Mammary epithelial cell (primary cell): ENCODE results near the gene PRDX2.

ENCODE experiments used
- EZH2 ChIP-seq: IDR thresholded peaks from 2 replicates; pipeline ENCODE4 v1.6.1; 2012; ENCODE audit warnings: low read length, inconsistent platforms, borderline replicate concordance
- TF ChIP-seq, protein P1 (sequence below), 2 donors: IDR thresholded peaks in 1 of 2; conservative IDR thresholded peaks in 1 of 2; 2 replicates each; pipeline ENCODE4 v1.5.1; 2011 to 2012; ENCODE audit warnings: inconsistent platforms in 2 of 2, low read length in 2 of 2, mild to moderate bottlenecking in 2 of 2, control low read depth in 1 of 2, low read depth in 1 of 2; ENCODE audit not compliant: insufficient read depth in 1 of 2; ENCODE audit errors: extremely low read depth in 1 of 2

- TF ChIP-seq, protein P1, sequence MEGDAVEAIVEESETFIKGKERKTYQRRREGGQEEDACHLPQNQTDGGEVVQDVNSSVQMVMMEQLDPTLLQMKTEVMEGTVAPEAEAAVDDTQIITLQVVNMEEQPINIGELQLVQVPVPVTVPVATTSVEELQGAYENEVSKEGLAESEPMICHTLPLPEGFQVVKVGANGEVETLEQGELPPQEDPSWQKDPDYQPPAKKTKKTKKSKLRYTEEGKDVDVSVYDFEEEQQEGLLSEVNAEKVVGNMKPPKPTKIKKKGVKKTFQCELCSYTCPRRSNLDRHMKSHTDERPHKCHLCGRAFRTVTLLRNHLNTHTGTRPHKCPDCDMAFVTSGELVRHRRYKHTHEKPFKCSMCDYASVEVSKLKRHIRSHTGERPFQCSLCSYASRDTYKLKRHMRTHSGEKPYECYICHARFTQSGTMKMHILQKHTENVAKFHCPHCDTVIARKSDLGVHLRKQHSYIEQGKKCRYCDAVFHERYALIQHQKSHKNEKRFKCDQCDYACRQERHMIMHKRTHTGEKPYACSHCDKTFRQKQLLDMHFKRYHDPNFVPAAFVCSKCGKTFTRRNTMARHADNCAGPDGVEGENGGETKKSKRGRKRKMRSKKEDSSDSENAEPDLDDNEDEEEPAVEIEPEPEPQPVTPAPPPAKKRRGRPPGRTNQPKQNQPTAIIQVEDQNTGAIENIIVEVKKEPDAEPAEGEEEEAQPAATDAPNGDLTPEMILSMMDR (conservative IDR thresholded peaks at IDR 0.05 in 1 of 2, IDR thresholded peaks at IDR 0.05 in 1 of 2; ENCODE audit: extremely low read depth in 1 of 2, insufficient read depth in 1 of 2, low read depth in 1 of 2, low read length in 2 of 2): no peak
- no peak for TF ChIP-seq EZH2
Measured at GRCh38 chr19:12786141-12786870, 15.3 kb downstream of the PRDX2 start.
